GM10248 (cell line): ENCODE data around the gene DCHS2.

ENCODE experiments used
- CTCF ChIA-PET: fragments of 300-600 bp; sonication (Branson Sonifier 250); formaldehyde crosslinking; extraction: SDS; loops from one replicate; lab custom pipeline; 2021; ENCODE audit warnings: antibody characterized with exemption; lab: Yijun Ruan, JAX
- POLR2A ChIA-PET: fragments of 350-650 bp; sonication (Branson Sonifier 250); formaldehyde crosslinking; extraction: SDS; loops from one replicate; lab custom pipeline; 2020; ENCODE audit warnings: antibody characterized with exemption; lab: Yijun Ruan, JAX
- DNase-seq: peaks from one replicate; pipeline ENCODE4 v3.0.0; 2012; ENCODE audit errors: extremely low spot score
- TF ChIP-seq, protein P1 (sequence below): IDR thresholded peaks from 2 replicates; pipeline ENCODE4 v1.5.1; 2012; ENCODE audit warnings: mild to moderate bottlenecking, low read depth; ENCODE audit errors: extremely low read depth, missing control alignments, control extremely low read depth

Gene DCHS2

DNA sequence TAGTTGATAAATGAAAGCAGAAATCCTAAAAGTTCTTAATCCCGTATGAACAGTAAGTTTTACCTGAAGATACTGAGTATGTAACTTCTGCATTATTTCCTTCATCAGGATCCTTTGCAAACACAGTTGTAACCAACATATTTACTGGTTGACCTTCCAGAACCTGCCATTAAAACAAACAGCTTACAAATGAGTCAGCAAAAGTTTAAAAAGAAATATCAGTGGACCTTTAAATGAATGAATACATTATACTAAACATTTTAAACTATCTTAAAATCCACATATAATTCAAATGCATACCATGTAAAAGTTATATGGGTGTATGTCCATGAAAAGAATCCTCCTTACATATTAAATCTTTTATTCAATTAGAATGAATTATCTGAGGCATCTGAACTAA is 163.6 kb downstream of the DCHS2 start:
- POLR2A ChIA-PET = no interaction called here
- TF ChIP-seq, protein P1, sequence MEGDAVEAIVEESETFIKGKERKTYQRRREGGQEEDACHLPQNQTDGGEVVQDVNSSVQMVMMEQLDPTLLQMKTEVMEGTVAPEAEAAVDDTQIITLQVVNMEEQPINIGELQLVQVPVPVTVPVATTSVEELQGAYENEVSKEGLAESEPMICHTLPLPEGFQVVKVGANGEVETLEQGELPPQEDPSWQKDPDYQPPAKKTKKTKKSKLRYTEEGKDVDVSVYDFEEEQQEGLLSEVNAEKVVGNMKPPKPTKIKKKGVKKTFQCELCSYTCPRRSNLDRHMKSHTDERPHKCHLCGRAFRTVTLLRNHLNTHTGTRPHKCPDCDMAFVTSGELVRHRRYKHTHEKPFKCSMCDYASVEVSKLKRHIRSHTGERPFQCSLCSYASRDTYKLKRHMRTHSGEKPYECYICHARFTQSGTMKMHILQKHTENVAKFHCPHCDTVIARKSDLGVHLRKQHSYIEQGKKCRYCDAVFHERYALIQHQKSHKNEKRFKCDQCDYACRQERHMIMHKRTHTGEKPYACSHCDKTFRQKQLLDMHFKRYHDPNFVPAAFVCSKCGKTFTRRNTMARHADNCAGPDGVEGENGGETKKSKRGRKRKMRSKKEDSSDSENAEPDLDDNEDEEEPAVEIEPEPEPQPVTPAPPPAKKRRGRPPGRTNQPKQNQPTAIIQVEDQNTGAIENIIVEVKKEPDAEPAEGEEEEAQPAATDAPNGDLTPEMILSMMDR = no peak
- CTCF ChIA-PET = interaction anchor here (1.0 to 1.4 kb wide), 2 partner anchors 179 to 291 kb away, joined by 3 to 8 read pairs; no protein-coding TSS in a partner anchor
- DNase-seq = no peak

DNA sequence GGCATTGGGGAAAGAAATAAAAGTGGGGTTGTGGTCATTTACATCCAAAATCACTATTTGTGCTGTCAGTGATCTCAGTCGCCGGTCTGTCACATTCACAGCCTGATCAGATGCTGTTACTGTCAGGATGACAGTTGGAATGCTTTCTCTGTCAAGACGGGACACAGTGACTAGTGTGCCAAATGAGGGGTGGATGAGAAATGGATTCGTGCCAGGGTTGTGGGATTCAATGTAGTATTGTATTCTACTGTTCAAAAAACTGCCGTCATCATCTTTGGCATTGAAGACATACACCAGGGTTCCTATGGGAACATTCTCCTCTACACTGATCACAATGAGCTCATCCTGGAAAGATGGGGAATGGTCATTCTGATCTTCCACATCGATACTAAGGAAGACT is 171.1 kb downstream of the DCHS2 start:
- POLR2A ChIA-PET = no interaction called here
- CTCF ChIA-PET = interaction anchor here (1.0 to 1.2 kb wide), 2 partner anchors 9 to 10 kb away, joined by 3 to 5 read pairs; no protein-coding TSS in a partner anchor
- TF ChIP-seq, protein P1 = no peak
- no peak for DNase-seq

DNA sequence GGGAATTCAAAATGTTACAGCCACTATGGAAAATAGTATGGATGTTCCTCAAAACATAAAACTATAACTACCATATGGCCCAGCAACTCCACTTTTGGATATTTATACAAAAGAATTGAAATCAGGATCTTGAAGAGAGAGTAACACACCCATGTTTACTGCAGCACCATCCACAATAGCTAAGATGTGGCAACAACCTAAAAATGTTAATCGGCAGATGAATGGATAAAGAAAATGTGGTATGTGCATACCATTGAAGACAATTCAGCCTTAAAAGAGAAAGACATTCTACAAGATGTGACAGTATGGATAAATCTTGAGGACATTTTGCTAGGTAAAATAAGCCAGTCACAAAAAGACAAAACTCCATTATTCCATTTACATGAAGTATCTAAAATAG is 171.9 kb downstream of the DCHS2 start:
- ChIA-PET CTCF (interaction anchor here (1.2 kb wide), 1 partner anchor 11 kb away, joined by 5 read pairs; no protein-coding TSS in a partner anchor), POLR2A (no interaction called here)
- TF ChIP-seq, protein P1 = no peak
- no peak for DNase-seq

DNA sequence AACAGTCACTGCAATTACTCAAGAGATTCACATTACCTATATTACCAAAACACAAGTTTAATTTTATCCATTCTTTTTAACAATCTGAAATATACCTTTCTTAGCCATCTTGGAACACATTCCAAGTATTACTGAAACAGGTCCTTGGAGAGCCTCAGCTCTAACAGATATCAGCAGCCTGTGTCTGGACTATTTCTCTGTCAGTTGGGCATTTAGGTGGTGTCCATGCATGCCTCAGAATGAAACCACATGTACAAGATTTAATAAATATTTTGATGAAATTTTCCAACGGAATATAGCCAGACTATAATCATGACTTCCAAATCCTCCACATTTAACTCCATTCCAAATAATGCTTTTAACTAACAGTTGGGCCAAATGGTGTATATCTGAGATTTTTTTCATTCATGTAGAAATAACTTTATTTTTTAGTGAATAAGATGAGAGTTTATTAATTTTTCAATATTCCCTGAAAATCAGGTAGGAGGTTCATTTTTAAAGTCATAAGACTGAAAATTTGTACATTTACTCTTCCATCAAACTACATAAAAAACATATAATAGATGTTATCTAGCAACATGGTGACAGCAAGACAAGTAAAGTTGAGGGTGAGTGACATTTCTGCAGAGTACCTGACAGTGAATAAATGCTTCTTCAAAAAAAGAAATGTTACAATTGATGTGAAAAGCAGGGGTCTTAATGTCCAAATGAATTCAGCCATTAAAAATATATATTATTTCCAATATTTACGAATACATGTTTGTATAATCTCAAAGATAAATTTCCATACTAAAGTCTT is 174.2 kb downstream of the DCHS2 start:
- no peak for DNase-seq
- ChIA-PET CTCF (no interaction called here), POLR2A (no interaction called here)
- TF ChIP-seq, protein P1 = no peak

DNA sequence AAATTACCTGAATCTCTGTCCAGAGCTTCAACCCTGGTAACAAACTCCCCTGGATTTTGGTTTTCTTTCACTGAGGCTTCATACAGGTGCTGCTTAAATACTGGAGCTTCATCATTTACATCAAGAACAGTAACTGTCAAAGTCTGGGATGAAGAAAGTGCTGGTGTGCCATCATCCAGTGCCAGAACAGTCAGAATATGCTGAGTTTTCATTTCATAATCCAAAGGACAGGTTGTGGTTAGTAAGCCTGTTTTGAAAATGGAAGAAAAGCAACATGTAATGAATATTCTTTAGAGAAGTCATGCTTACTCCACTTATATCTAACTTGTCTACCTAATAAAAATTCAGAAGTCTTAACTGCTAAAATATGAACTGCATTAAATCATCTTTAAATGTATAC is 175.9 kb downstream of the DCHS2 start:
- no peak for DNase-seq
- POLR2A ChIA-PET = no interaction called here
- TF ChIP-seq, protein P1 = no peak
- CTCF ChIA-PET = interaction anchor here (1.1 kb wide), 1 partner anchor 15 kb away, joined by 3 read pairs; no protein-coding TSS in a partner anchor

DNA sequence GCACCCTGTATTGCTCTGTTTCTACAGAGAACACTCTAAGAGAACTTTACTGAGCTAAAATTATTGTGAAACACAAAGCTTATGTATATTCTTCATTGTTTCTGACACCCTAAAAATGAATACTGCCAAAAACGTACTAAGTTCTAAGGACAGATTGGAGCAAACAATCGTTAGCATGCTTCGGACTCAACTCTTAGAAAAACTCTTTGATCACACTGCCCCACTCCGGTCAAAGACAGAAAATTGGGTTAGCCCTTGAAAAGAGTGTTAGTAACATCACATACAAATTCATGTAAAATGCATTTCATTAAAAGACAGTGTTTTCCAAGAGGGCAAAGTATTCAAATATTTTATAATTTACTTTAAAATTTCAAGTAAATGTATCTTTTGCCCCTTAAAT is 177.4 kb downstream of the DCHS2 start:
- TF ChIP-seq, protein P1 = no peak
- no peak for DNase-seq
- POLR2A ChIA-PET = no interaction called here
- CTCF ChIA-PET = no interaction called here
